T-helper 1 cell treated with Interleukin-12 subunit alpha and Interleukin-12 subunit beta and Interleukin-4 antibody, amounts not matched to agents 30 μg/mL and 1 μg/mL, for 36 hours (primary cell): ENCODE results near the gene GPC2.
A peak's percentile ranks its signal among the peaks of the same experiment; 100 is the strongest.
"Not testable (repeated sequence)": the region's sequence is repeated elsewhere in the genome, so short reads cannot be mapped to it uniquely, and the experiment has no call there.

Experiments used
- H3K27ac Mint-ChIP-seq: one replicate; pipeline ENCODE4 v1.8.0; 2021; ENCODE audit warnings: mild to moderate bottlenecking, mixed read lengths
- H3K27me3 Mint-ChIP-seq: one replicate; pipeline ENCODE4 v1.8.0; 2021; ENCODE audit warnings: low read depth, mixed read lengths
- H3K36me3 Mint-ChIP-seq: one replicate; pipeline ENCODE4 v1.8.0; 2021; ENCODE audit warnings: low read depth, mixed read lengths
- H3K4me1 Mint-ChIP-seq: one replicate; pipeline ENCODE4 v1.8.0; 2021; ENCODE audit warnings: low read depth, mixed read lengths
- H3K4me3 Mint-ChIP-seq: one replicate; pipeline ENCODE4 v1.8.0; 2021; ENCODE audit warnings: mild to moderate bottlenecking, moderate library complexity, mixed read lengths
- H3K9me3 Mint-ChIP-seq: one replicate; pipeline ENCODE4 v1.8.0; 2021; ENCODE audit warnings: mixed read lengths

Gene GPC2

GRCh38 chr7:100154651-100155491 is 22.3 kb downstream of the GPC2 start:
- peaks cover 39% of the 10 kb centered on the region for H3K4me1 Mint-ChIP-seq
- no peaks in the 10 kb centered on the region for H3K27me3 Mint-ChIP-seq
- peaks cover 36% of the 10 kb centered on the region for H3K36me3 Mint-ChIP-seq
- no peaks in the 10 kb centered on the region for H3K9me3 Mint-ChIP-seq
- H3K4me3 Mint-ChIP-seq = no peak overlapping the region
- no peak overlapping the region for H3K27ac Mint-ChIP-seq

DNA sequence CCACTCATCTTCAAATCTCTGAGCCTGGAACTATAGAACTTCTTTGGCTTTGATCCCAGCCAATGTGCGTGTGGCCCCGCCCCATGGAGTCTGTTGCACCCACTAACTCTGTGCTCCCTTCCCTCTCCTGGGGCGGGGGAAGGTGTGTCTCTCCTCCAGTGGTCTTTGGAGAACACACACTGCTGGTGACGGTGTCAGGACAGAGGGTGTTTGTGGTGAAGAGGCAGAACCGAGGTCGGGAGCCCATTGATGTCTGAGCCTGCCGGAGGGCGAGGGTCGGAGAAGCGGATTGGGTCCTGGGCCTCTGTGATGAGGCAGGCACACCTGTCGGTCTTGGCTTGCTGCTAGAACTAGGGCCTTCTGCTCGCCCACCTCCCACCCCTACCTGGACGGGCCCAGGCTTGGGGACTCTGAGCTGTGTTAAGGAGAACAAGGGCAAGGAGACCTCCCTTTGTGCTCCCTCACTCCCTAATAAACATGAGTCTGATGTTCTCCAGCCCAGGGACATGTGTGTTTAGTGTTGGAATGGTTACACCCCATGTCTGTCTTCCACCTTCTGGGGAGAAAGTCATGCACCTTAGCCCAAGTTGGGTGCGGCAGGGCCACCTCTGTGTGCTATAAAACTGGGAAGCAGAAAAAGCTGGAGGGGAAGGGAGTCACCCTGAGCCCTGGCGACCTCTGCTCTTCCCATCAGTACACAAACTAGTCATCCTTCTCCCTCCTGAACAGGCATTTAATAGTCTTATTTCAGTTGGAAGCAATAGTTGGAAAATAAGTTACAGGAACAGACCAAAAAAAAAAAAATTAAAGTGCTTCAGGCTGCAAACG is 23.3 kb downstream of the GPC2 start:
- no peaks in the 10 kb centered on the region for H3K9me3 Mint-ChIP-seq
- no peaks in the 10 kb centered on the region for H3K27me3 Mint-ChIP-seq
- no peak overlapping the region for H3K4me3 Mint-ChIP-seq
- no peak overlapping the region for H3K27ac Mint-ChIP-seq
- H3K36me3 Mint-ChIP-seq = peaks cover 36% of the 10 kb centered on the region
- peaks cover 36% of the 10 kb centered on the region for H3K4me1 Mint-ChIP-seq

DNA sequence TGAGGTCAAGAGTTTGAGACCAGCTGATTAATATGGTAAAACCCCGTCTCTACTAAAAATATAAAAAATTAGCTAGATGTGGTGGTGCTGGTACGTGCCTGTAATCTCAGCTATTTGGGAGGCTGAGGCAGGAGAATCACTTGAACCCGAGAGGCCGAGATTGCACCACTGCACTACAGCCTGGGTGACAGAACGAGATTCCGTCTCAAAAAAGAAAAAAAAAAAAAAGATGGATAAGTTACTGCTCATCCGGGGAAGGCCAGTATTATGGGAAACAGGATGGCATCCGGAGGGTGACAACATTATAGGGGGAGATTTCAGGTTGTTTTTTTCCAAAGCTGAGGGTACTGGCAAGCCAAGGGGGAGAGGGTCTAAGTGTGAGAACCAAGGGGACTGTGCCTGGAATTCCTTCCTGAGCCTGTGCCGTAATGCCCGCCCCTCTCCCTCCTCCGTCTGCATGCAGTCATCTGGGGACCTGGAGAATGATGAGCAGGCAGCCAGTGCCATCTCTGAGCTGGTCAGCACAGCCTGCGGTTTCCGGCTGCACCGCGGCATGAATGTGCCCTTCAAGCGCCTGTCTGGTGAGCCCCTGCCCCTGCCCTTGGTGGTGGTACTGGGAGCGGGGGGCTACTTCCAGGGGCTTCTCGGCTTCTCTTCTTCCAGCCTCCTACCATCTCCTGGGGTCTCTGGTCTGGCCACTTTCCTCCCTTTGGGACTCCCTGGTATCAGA is 24.1 kb downstream of the GPC2 start:
- Mint-ChIP-seq H3K27me3 (no peaks in the 10 kb centered on the region), H3K27ac (peak overlapping the region; percentile 46), H3K36me3 (peaks cover 36% of the 10 kb centered on the region), H3K4me3 (no peak overlapping the region), H3K4me1 (peaks cover 41% of the 10 kb centered on the region), H3K9me3 (no peaks in the 10 kb centered on the region)

DNA sequence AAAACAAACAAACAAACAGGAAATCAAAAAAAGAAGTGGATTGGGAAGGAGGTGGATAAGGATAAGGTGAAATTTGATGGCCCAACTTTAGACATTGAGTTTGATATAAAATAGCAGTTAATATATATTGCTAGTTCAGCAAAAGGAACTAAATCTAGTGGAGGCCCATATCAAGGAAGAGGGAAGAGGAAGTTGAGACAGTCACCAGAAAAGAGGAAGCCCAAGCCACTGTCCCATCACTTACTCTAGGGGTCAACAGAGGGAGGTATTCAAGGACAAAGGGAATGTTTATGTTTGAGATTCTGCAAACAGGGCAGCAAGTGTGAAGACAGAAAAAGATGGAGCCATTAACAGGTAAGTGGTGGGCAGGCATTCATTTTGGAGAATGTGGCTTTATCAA is 24.8 kb downstream of the GPC2 start:
- Mint-ChIP-seq H3K4me3 (no peak overlapping the region), H3K27ac (peak overlapping the region; percentile 23), H3K9me3 (no peaks in the 10 kb centered on the region), H3K27me3 (no peaks in the 10 kb centered on the region), H3K36me3 (peaks cover 34% of the 10 kb centered on the region), H3K4me1 (peaks cover 38% of the 10 kb centered on the region)

- Mint-ChIP-seq H3K4me3 (peak within 1 kb of the TSS; percentile 96), H3K4me1 (peaks cover 28% of the 10 kb centered on the region), H3K27ac (peak within 1 kb of the TSS; percentile 90), H3K36me3 (peaks cover 18% of the 10 kb centered on the region), H3K27me3 (no peaks in the 10 kb centered on the region), H3K9me3 (no peaks in the 10 kb centered on the region)
These were observed 28.4 kb downstream of the GPC2 start, which contains the start of gene LAMTOR4 for GRCh38 chr7:100148559-100149328. Gene LAMTOR4, plus strand, starts transcription at chr7:100148918. Its CDS starts 55 bp downstream, at chr7:100148973.

DNA sequence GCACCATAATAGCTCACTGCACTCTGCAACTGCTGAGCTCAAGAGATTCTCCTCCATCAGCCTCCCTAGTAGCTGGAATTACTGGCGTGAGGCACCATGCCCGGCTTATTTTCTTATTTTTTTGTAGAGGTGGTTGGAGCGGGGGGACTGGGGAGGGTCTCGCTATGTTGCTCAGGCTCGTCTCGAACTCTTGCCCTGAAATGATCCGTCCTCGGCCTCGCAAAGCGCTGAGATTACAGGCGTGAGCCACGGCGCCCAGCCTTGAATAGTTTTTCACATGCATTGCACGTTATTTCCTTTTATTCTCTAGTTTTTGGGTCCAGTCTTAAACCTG is 29.0 kb downstream of the GPC2 start:
- H3K27me3 Mint-ChIP-seq = no peaks in the 10 kb centered on the region
- H3K36me3 Mint-ChIP-seq = peaks cover 15% of the 10 kb centered on the region
- H3K4me1 Mint-ChIP-seq = peaks cover 28% of the 10 kb centered on the region

GRCh38 chr7:100147278-100147677 is 29.9 kb downstream of the GPC2 start:
- Mint-ChIP-seq H3K36me3 (peaks cover 9% of the 10 kb centered on the region), H3K27me3 (no peaks in the 10 kb centered on the region), H3K4me3 (no peak overlapping the region), H3K4me1 (peaks cover 24% of the 10 kb centered on the region), H3K9me3 (no peaks in the 10 kb centered on the region), H3K27ac (no peak overlapping the region)

More for the DNA sequence above, 29.0 kb downstream of the GPC2 start:
- Mint-ChIP-seq H3K4me3 (peak overlapping the region; percentile 96), H3K27ac (peak overlapping the region; percentile 90), H3K9me3 (no peaks in the 10 kb centered on the region)

DNA sequence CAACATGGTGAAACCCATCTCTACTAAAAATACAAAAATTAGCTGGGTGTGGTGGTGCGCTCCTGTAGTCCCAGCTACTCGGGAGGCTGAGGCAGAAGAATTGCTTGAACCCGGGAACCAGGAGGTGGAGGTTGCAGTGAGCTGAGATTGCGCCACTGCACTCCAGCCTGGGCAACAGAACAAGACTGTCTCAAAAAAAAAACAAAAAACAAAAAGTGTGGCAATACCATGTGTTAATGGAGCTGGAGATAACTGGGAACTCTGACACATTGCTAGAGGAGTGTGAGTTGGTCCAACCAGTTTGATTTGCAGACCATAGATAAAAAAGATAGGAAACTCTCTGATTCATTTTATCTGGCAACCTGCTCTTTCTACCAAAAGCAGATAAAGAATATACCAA is 30.8 kb downstream of the GPC2 start:
- peaks cover 22% of the 10 kb centered on the region for H3K4me1 Mint-ChIP-seq
- H3K36me3 Mint-ChIP-seq, H3K4me3 Mint-ChIP-seq, H3K27me3 Mint-ChIP-seq, H3K9me3 Mint-ChIP-seq, H3K27ac Mint-ChIP-seq: not testable (repeated sequence)

DNA sequence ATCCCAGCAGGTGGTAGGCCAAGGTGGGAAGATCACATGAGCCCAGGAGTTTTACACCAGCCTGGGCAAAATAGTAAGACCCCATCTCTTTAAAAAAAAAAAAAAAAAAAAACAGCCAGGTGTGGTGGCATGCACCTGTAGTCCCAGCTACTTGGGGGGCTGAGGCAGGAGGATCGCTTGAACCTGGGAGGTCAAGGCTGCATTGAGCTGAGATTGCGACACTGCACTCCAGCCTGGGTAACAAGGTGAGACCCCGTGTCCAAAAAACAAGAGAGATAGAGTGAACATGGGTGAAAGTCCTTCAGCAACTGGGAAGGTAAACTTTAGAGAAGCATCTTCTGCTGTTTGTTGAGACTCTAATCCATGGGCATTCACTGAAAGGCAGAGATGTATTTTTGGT is 34.7 kb downstream of the GPC2 start:
- no peaks in the 10 kb centered on the region for H3K36me3 Mint-ChIP-seq
- H3K9me3 Mint-ChIP-seq = no peaks in the 10 kb centered on the region
- H3K4me1 Mint-ChIP-seq = peaks cover 15% of the 10 kb centered on the region
- no peak overlapping the region for H3K4me3 Mint-ChIP-seq
- no peak overlapping the region for H3K27ac Mint-ChIP-seq
- no peaks in the 10 kb centered on the region for H3K27me3 Mint-ChIP-seq

- Mint-ChIP-seq H3K4me3 (no peak overlapping the region), H3K9me3 (no peaks in the 10 kb centered on the region), H3K36me3 (no peaks in the 10 kb centered on the region), H3K27me3 (no peaks in the 10 kb centered on the region), H3K4me1 (peaks cover 15% of the 10 kb centered on the region), H3K27ac (no peak overlapping the region)
These were observed 35.6 kb downstream of the GPC2 start for GRCh38 chr7:100141555-100141949.

GRCh38 chr7:100137851-100138760 is 39.1 kb downstream of the GPC2 start:
- H3K9me3 Mint-ChIP-seq = no peaks in the 10 kb centered on the region
- H3K27ac Mint-ChIP-seq = peak overlapping the region; percentile 57
- peaks cover 15% of the 10 kb centered on the region for H3K4me1 Mint-ChIP-seq
- no peaks in the 10 kb centered on the region for H3K27me3 Mint-ChIP-seq
- no peak overlapping the region for H3K4me3 Mint-ChIP-seq
- H3K36me3 Mint-ChIP-seq = no peaks in the 10 kb centered on the region

DNA sequence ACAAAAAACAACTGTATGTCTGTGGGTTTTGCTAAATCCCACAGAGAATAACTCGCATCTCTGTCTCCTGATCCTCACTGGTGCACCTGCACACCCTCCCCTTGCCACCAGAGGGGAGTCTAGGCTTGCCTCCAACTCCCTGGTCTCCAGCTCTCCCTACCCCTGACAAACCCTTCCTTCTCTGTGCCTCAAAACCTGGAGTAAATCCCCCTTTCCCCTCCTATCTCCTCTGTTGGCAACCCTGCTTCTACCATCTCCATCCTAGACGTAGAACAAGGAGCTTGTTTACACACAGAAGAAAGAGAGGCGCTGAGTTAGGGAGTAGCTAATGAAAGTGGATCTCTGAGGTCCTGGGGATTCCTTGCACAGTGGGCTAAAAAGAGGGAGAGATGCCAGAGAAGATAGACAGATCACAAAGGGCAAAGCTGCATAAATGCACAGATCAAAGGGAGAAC is 44.5 kb downstream of the GPC2 start:
- H3K36me3 Mint-ChIP-seq = no peaks in the 10 kb centered on the region
- H3K27me3 Mint-ChIP-seq = no peaks in the 10 kb centered on the region
- peak overlapping the region; percentile 6 for H3K4me3 Mint-ChIP-seq
- peaks cover 21% of the 10 kb centered on the region for H3K4me1 Mint-ChIP-seq
- no peaks in the 10 kb centered on the region for H3K9me3 Mint-ChIP-seq
- H3K27ac Mint-ChIP-seq = no peak overlapping the region

DNA sequence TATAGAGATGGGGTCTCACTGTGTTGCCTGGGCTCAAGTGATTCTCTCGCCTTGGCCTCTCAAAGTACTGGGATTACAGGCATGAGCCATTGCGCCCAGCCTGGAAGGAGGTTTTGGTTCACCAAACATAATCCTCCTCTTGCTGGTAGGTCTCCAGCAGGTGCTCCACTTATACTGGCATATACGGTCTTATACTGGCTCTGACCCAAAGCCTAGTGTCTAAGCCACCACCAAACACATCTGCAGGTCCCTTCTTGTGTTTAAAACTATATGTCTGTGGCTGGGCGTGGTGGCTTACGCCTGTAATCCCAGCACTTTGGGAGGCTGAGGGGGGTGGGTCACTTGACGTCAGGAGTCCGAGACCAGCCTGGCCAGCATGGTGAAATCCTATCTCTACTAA is 45.1 kb downstream of the GPC2 start:
- no peaks in the 10 kb centered on the region for H3K9me3 Mint-ChIP-seq
- H3K36me3 Mint-ChIP-seq = no peaks in the 10 kb centered on the region
- peak overlapping the region; percentile 6 for H3K4me3 Mint-ChIP-seq
- no peaks in the 10 kb centered on the region for H3K27me3 Mint-ChIP-seq
- no peak overlapping the region for H3K27ac Mint-ChIP-seq
- H3K4me1 Mint-ChIP-seq = peaks cover 18% of the 10 kb centered on the region
